GM21390 (cell line): ENCODE data around the gene SHISA8.

Experiments
- ATAC-seq: cut with Tn5 transposase; IDR thresholded peaks from one replicate; pipeline ENCODE4 v1.9.1; 2021; ENCODE audit not compliant: unreplicated experiment

SHISA8 gene

GRCh38 chr22:41862530-41863266, 52.2 kb downstream of the SHISA8 start:
- peak; percentile 60 for ATAC-seq

GRCh38 chr22:41862160-41862529, 52.7 kb downstream of the SHISA8 start:
- peak; percentile 45 for ATAC-seq
